T-cell (primary cell): ENCODE measurements around the gene C1QL3. TPM values are rescaled to one million over a fixed set of nuclear protein-coding genes. Genes with fewer than 3 reads are reported as not detected.

Experiments
- ATAC-seq, 4 experiments: fragments of 200-7000 bp in 3 of 4; fragments of 150-1000 bp in 1 of 4; cut with Tn5 transposase; replicated peaks in 1 of 4; 1 replicate in 3 of 4; 2 replicates in 1 of 4; pipeline ENCODE4 v1.10.0; 2021; ENCODE audit warnings: moderate library complexity in 3 of 4, mild to moderate bottlenecking in 2 of 4, moderate number of reproducible peaks in 1 of 4
- CTCF ChIA-PET, 2 donors: fragments of 300-600 bp; sonication (Branson Sonifier 250); formaldehyde crosslinking; loops; one replicate each; lab custom pipeline; 2022; ENCODE audit warnings: antibody characterized with exemption in 2 of 2; lab: Charles Lee
- POLR2A ChIA-PET, 2 donors: fragments of 300-600 bp; sonication (Branson Sonifier 250); formaldehyde crosslinking; loops; one replicate each; lab custom pipeline; 2022; ENCODE audit warnings: antibody characterized with exemption in 2 of 2; lab: Charles Lee
- DNase-seq, 35 experiments: peaks; one replicate each; pipeline versions ENCODE4 v3.0.0 to v3.0.0-alpha.2; 2013 to 2023
- H3K27ac ChIP-seq: one replicate; pipeline ENCODE4 v1.5.1; 2013; ENCODE audit warnings: low read length
- H3K27me3 ChIP-seq, 2 experiments: replicated peaks in 1 of 2; 1 replicate in 1 of 2; 2 replicates in 1 of 2; pipeline versions ENCODE4 v1.6.1 to v1.7.0; 2013; ENCODE audit warnings: low read length in 1 of 2, mixed read lengths in 1 of 2; ENCODE audit not compliant: control insufficient read depth in 2 of 2, insufficient read depth in 2 of 2; ENCODE audit errors: extremely low read depth in 1 of 2
- H3K36me3 ChIP-seq, 2 donors: 1 replicate in 1 of 2; 2 replicates in 1 of 2; pipeline versions ENCODE4 v1.6.1 to v1.7.0; 2013; ENCODE audit warnings: low read length in 1 of 2; ENCODE audit not compliant: control insufficient read depth in 2 of 2, insufficient read depth in 1 of 2; ENCODE audit errors: extremely low read depth in 1 of 2
- H3K4me1 ChIP-seq, 2 experiments: 1 replicate in 1 of 2; 2 replicates in 1 of 2; pipeline versions ENCODE4 v1.6.1 to v1.7.0; 2013; ENCODE audit warnings: low read length in 2 of 2, mixed read lengths in 1 of 2; ENCODE audit not compliant: insufficient read depth in 2 of 2, control insufficient read depth in 1 of 2; ENCODE audit errors: extremely low read depth in 1 of 2
- H3K4me3 ChIP-seq, 2 donors: 1 replicate in 1 of 2; 2 replicates in 1 of 2; pipeline versions ENCODE4 v1.5.1 to v1.7.0; 2013; ENCODE audit warnings: mild to moderate bottlenecking in 2 of 2, low read length in 1 of 2, moderate library complexity in 1 of 2; ENCODE audit not compliant: control insufficient read depth in 1 of 2; ENCODE audit errors: extremely low read depth in 1 of 2
- H3K9me3 ChIP-seq: 2 replicates; pipeline ENCODE4 v1.7.0; 2013
- H3K27ac Mint-ChIP-seq, 2 donors: one replicate each; pipeline ENCODE4 v1.8.0; 2020 to 2021; ENCODE audit warnings: mild to moderate bottlenecking in 2 of 2, mixed read lengths in 2 of 2
- H3K27me3 Mint-ChIP-seq, 2 donors: one replicate each; pipeline ENCODE4 v1.8.0; 2021 to 2022; ENCODE audit warnings: mixed read lengths in 2 of 2
- H3K36me3 Mint-ChIP-seq: one replicate; pipeline ENCODE4 v1.8.0; 2021; ENCODE audit warnings: mixed read lengths
- H3K4me1 Mint-ChIP-seq, 3 donors: one replicate each; pipeline ENCODE4 v1.8.0; 2020 to 2022; ENCODE audit warnings: mixed read lengths in 3 of 3, mild to moderate bottlenecking in 1 of 3
- H3K4me3 Mint-ChIP-seq, 3 donors: one replicate each; pipeline ENCODE4 v1.8.0; 2020 to 2022; ENCODE audit warnings: mild to moderate bottlenecking in 3 of 3, mixed read lengths in 3 of 3, moderate library complexity in 3 of 3
- H3K9me3 Mint-ChIP-seq, 3 donors: one replicate each; pipeline ENCODE4 v1.8.0; 2020 to 2022; ENCODE audit warnings: mixed read lengths in 3 of 3
- WGBS: methylation state at CpG from one replicate; pipeline ENCODE4 v1.1.5; 2013; ENCODE audit warnings: missing lambda C conversion rate; ENCODE audit not compliant: insufficient coverage; 5-methylcytosine and 5-hydroxymethylcytosine counted together
- total RNA-seq, 35 experiments: library from RNA in 6 of 35; stranded (reverse) in 6 of 35; fragments of 120-200 nt in 1 of 35; gene quantifications; one replicate each; pipeline versions ENCODE4 v1.2.1 to v1.2.4 and lab custom pipeline; 2013 to 2026

The C1QL3 gene
- total RNA-seq, 5 donors from 2014 or later (not counting 1 experiment from before 2014, with no cell fraction given), result not detected

DNA sequence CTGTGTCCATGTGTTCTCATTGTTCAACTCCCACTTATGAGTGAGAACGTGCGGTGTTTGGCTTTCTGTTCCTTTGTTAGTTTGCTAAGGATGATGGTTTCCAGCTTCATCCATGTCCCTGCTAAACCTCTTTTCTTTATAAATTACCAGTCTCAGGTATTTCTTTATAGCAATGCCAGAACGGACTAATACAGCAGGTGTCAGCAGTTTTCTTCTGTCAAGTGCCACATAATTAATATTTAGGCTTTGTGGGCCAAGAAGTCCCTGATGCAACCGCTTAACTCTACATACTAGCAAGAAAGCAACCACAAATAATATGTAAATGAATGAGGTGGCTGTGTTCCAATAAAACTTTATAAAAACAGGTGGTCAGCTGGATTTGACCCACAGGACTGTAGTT is 26.3 kb upstream of the C1QL3 start:
- ATAC-seq, result no peak

DNA sequence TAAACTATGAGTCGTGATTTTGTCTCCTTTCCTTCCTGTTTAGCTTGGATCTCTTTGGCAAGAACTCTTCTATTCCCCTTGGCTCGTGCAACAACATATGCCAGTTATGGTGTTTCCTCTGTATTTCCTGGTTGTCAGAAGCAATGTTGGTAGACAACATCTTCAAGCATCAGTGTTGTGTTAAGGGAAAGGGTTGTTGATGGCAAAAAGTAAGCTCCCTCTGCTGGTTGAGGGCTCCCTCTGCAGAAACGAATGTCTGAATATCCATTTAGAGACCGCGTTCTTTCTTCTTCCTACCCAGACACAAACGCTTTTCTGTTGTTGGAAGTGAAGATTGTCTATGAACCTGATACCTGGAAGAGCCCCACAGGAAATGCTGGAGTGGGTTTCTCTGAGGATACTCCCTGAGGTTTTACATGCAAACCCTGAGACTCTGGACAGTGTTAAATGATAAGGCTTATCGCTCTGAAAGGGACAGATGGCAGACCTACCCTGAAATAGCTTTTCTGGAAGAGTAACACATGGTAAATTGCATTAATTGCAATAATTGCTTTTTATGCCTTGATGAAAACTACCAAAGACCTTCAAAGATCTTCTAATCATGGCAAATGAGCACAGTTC is 23.5 kb upstream of the C1QL3 start:
- 100% methylated on average over 1 of the region's 7 CpGs for WGBS
- no peak overlapping the region for H3K4me3 ChIP-seq
- no peaks in the 10 kb centered on the region for H3K4me1 ChIP-seq
- no peaks in the 10 kb centered on the region for H3K9me3 Mint-ChIP-seq
- H3K4me1 Mint-ChIP-seq, result peaks cover 0 to 4% (median 1%) of the 10 kb centered on the region in 3 donors
- H3K4me3 Mint-ChIP-seq, result no peak overlapping the region
- no peaks in the 10 kb centered on the region for H3K36me3 ChIP-seq
- peak in 1 of 35 experiments; percentile 34 for DNase-seq
- no peak overlapping the region for H3K27ac ChIP-seq
- no peak overlapping the region for H3K27ac Mint-ChIP-seq
- H3K27me3 Mint-ChIP-seq, result peaks cover 19 to 25% of the 10 kb centered on the region in 2 donors
- no peaks in the 10 kb centered on the region for H3K36me3 Mint-ChIP-seq
- ChIA-PET CTCF (interaction anchor here (0.7 kb wide), 2 partner anchors 667 to 1532 kb away, joined by 3 to 4 read pairs; no protein-coding TSS in a partner anchor), POLR2A (no interaction called here)
- no peaks in the 10 kb centered on the region for H3K9me3 ChIP-seq
- ATAC-seq, result no peak
- H3K27me3 ChIP-seq, result peaks cover 2 to 6% of the 10 kb centered on the region in 2 experiments

More for the DNA sequence above, 26.3 kb upstream of the C1QL3 start:
- Histone ChIP-seq H3K27me3 (peaks cover 2 to 3% of the 10 kb centered on the region in 2 experiments), H3K4me1 (no peaks in the 10 kb centered on the region), H3K4me3 (no peak overlapping the region), H3K36me3 (no peaks in the 10 kb centered on the region), H3K27ac (no peak overlapping the region), H3K9me3 (no peaks in the 10 kb centered on the region)
- Mint-ChIP-seq H3K4me1 (peaks cover 0 to 4% (median 1%) of the 10 kb centered on the region in 3 donors), H3K9me3 (no peaks in the 10 kb centered on the region), H3K27ac (no peak overlapping the region), H3K4me3 (no peak overlapping the region), H3K36me3 (no peaks in the 10 kb centered on the region), H3K27me3 (peaks cover 18 to 24% of the 10 kb centered on the region in 2 donors)
- WGBS, result 80% methylated on average over 1 of the region's 4 CpGs
- ChIA-PET POLR2A (no interaction called here), CTCF (no interaction called here)
- no peak for DNase-seq

DNA sequence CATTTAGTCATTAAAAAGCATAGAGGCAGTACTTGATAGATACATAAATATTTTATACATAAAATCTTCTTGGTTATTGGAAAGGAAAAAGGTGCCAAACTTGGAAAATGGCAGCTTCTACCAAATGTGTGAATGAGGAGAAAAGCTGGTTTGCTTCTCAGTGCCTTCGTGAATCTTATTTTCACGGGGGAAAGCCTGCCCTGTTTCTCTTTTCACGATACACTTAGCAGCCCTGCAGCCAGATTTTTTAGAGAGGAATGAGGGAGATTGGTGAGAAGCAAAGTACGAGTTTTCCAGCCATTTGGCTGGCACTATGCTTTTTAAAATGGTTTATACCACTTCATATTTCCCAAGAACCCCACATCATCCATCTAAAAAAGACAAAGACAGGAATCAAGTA is 22.9 kb upstream of the C1QL3 start:
- H3K27me3 ChIP-seq, result peaks cover 0 to 6% of the 10 kb centered on the region in 2 experiments
- H3K36me3 Mint-ChIP-seq, result no peaks in the 10 kb centered on the region
- H3K27ac Mint-ChIP-seq, result no peak overlapping the region
- no peaks in the 10 kb centered on the region for H3K9me3 Mint-ChIP-seq
- H3K4me3 Mint-ChIP-seq, result no peak overlapping the region
- ATAC-seq (no peak), DNase-seq (no peak)
- H3K4me1 Mint-ChIP-seq, result peaks cover 0 to 4% (median 1%) of the 10 kb centered on the region in 3 donors
- H3K27ac ChIP-seq, result no peak overlapping the region
- H3K27me3 Mint-ChIP-seq, result peaks cover 22 to 29% of the 10 kb centered on the region in 2 donors
- no peak overlapping the region for H3K4me3 ChIP-seq
- no peaks in the 10 kb centered on the region for H3K36me3 ChIP-seq
- 100% methylated on average over 2 of the region's 4 CpGs for WGBS
- ChIA-PET POLR2A (no interaction called here), CTCF (interaction anchor here (0.7 kb wide), 4 partner anchors 15 to 1533 kb away, joined by 3 to 4 read pairs (median 3); no protein-coding TSS in a partner anchor)
- H3K4me1 ChIP-seq, result no peaks in the 10 kb centered on the region
- no peaks in the 10 kb centered on the region for H3K9me3 ChIP-seq

DNA sequence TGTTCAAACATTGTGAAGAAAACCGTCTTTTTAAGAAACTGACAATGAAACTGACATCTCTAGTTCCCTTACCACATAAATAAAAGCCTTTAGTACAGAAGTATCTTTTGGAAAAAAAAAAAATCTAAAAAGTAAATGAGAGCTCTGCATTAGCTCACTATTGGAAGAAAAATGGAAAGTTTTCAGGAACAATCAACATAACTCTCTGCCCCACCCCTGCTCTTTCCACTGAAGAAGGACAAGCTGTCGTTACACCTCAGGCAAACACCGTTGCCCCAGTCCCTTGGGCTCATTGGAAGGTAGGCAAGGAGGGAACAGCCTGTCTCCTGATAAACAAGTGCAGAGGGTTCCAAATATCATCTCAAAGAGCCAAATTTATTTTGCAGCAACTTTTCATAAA is 22.4 kb upstream of the C1QL3 start:
- peaks cover 22 to 32% of the 10 kb centered on the region in 2 donors for H3K27me3 Mint-ChIP-seq
- Histone ChIP-seq H3K27me3 (peaks cover 0 to 9% of the 10 kb centered on the region in 2 experiments), H3K4me1 (no peaks in the 10 kb centered on the region), H3K36me3 (no peaks in the 10 kb centered on the region), H3K27ac (no peak overlapping the region), H3K9me3 (no peaks in the 10 kb centered on the region), H3K4me3 (no peak overlapping the region)
- DNase-seq, result no peak
- peaks cover 0 to 4% (median 1%) of the 10 kb centered on the region in 3 donors for H3K4me1 Mint-ChIP-seq
- H3K4me3 Mint-ChIP-seq, result no peak overlapping the region
- no CpG with 5 or more reads among the region's 3 CpGs for WGBS
- no peaks in the 10 kb centered on the region for H3K36me3 Mint-ChIP-seq
- ATAC-seq, result no peak
- no peaks in the 10 kb centered on the region for H3K9me3 Mint-ChIP-seq
- CTCF ChIA-PET, result interaction anchor here (0.6 to 0.7 kb wide), 5 partner anchors 16 to 1052 kb away, joined by 3 to 11 read pairs (median 7); no protein-coding TSS in a partner anchor
- POLR2A ChIA-PET, result no interaction called here
- no peak overlapping the region for H3K27ac Mint-ChIP-seq

DNA sequence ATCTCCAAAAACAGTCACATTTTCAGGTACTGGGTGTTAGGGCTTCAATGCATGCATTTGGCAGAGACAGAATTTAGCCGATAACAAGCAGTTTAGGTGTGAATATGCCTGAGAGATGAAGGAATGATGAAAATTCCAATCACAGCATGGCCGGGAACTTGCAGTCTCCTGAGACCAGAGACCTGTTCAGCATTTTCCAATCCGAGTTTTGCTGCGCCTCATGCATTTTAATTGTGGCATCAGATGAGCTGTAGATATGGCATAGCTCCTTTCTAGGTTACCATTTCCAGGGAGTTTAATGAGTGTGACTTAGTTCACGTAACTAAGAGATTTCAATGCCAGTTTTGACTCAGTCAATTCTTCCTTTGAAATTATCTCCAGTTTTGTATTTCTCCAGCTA is 14.5 kb upstream of the C1QL3 start:
- WGBS, result 88% methylated on average over 5 of the region's 5 CpGs
- Histone ChIP-seq H3K27ac (no peak overlapping the region), H3K27me3 (peaks cover 0 to 11% of the 10 kb centered on the region in 2 experiments), H3K9me3 (no peaks in the 10 kb centered on the region), H3K36me3 (no peaks in the 10 kb centered on the region), H3K4me1 (no peaks in the 10 kb centered on the region), H3K4me3 (no peak overlapping the region)
- H3K36me3 Mint-ChIP-seq, result no peaks in the 10 kb centered on the region
- peaks cover 15 to 18% of the 10 kb centered on the region in 2 donors for H3K27me3 Mint-ChIP-seq
- H3K4me1 Mint-ChIP-seq, result no peaks in the 10 kb centered on the region
- H3K4me3 Mint-ChIP-seq, result no peak overlapping the region
- no peak for DNase-seq
- no peak for ATAC-seq
- ChIA-PET POLR2A (no interaction called here), CTCF (no interaction called here)
- no peaks in the 10 kb centered on the region for H3K9me3 Mint-ChIP-seq
- H3K27ac Mint-ChIP-seq, result no peak overlapping the region

DNA sequence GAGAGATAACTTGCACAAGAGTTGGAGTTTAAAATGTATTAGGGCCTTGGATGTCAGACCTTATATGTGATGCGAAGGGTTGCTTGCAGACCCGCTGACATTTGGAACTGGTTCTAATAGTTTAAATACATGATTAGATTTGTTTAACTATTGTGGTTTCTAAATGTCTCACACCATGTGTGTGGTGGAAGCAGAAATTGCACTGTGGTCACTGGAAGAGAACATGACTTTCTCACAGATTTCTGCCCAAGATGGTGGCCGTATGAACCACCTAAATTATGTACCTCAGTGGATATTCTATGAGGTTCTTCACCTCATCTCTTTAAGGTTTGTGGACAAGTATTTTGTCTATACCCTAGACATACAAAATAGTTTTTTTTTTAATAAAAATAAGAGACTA is 8.2 kb upstream of the C1QL3 start:
- no peaks in the 10 kb centered on the region for H3K4me1 ChIP-seq
- ChIA-PET POLR2A (no interaction called here), CTCF (interaction anchor here in 1 of 2 donors (0.5 kb wide), 1 partner anchor 15 kb away, joined by 3 read pairs; no protein-coding TSS in a partner anchor)
- H3K4me1 Mint-ChIP-seq, result no peaks in the 10 kb centered on the region
- H3K9me3 ChIP-seq, result no peaks in the 10 kb centered on the region
- no peak for DNase-seq
- H3K4me3 ChIP-seq, result no peak overlapping the region
- ATAC-seq, result no peak
- no peaks in the 10 kb centered on the region for H3K9me3 Mint-ChIP-seq
- H3K27me3 ChIP-seq, result no peaks in the 10 kb centered on the region
- peaks cover 3% of the 10 kb centered on the region for H3K36me3 Mint-ChIP-seq
- no peaks in the 10 kb centered on the region for H3K36me3 ChIP-seq
- WGBS, result 71% methylated on average over 1 of the region's 3 CpGs
- H3K27ac ChIP-seq, result no peak overlapping the region
- no peak overlapping the region for H3K27ac Mint-ChIP-seq
- peaks cover 3 to 21% of the 10 kb centered on the region in 2 donors for H3K27me3 Mint-ChIP-seq
- no peak overlapping the region for H3K4me3 Mint-ChIP-seq
